Naive thymus-derived CD4-positive, alpha-beta T cell (primary cell): ENCODE data around the gene THSD4. TPM values are rescaled to one million over a fixed set of nuclear protein-coding genes. Genes with fewer than 3 reads are reported as not detected.

Source experiments
- ATAC-seq: fragments of 150-1000 bp; cut with Tn5 transposase; 2 replicates; pipeline ENCODE4 v1.10.0; 2021; ENCODE audit warnings: mild to moderate bottlenecking, moderate library complexity
- CTCF ChIA-PET: fragments of 350-600 bp; sonication (Branson Sonifier 250); formaldehyde crosslinking; loops from one replicate; lab custom pipeline; 2021; ENCODE audit warnings: antibody characterized with exemption; lab: Charles Lee
- POLR2A ChIA-PET: fragments of 350-600 bp; sonication (Branson Sonifier 250); formaldehyde crosslinking; loops from one replicate; lab custom pipeline; 2021; ENCODE audit warnings: antibody characterized with exemption, inconsistent platforms; lab: Charles Lee
- DNase-seq, 9 donors: peaks; one replicate each; pipeline versions ENCODE4 v3.0.0 to v3.0.0-alpha.2; 2020 to 2022; ENCODE audit warnings: mixed read lengths in 1 of 9
- H3K27ac ChIP-seq: one replicate; pipeline ENCODE4 v1.7.0; 2013; ENCODE audit warnings: mild to moderate bottlenecking, low read depth, low read length, moderate library complexity
- H3K27me3 ChIP-seq, 2 donors: one replicate each; pipeline ENCODE4 v1.7.0; 2013; ENCODE audit warnings: low read length in 2 of 2, mild to moderate bottlenecking in 2 of 2, moderate library complexity in 2 of 2; ENCODE audit not compliant: control insufficient read depth in 2 of 2, insufficient read depth in 2 of 2
- H3K36me3 ChIP-seq, 3 experiments: 1 replicate in 2 of 3; 2 replicates in 1 of 3; pipeline ENCODE4 v1.7.0; 2013; ENCODE audit warnings: low read length in 3 of 3, mild to moderate bottlenecking in 3 of 3, moderate library complexity in 1 of 3; ENCODE audit not compliant: insufficient read depth in 3 of 3, control insufficient read depth in 2 of 3
- H3K4me1 ChIP-seq, 2 donors: one replicate each; pipeline ENCODE4 v1.7.0; 2013; ENCODE audit warnings: low read length in 2 of 2, mild to moderate bottlenecking in 2 of 2, moderate library complexity in 1 of 2; ENCODE audit not compliant: control insufficient read depth in 2 of 2, insufficient read depth in 2 of 2
- H3K4me3 ChIP-seq: 2 replicates; pipeline ENCODE4 v1.7.0; 2013; ENCODE audit warnings: mild to moderate bottlenecking, low read length
- H3K9me3 ChIP-seq, 3 experiments: 1 replicate in 2 of 3; 2 replicates in 1 of 3; pipeline ENCODE4 v1.7.0; 2013; ENCODE audit warnings: low read length in 3 of 3; ENCODE audit not compliant: control insufficient read depth in 2 of 3
- H3K27ac Mint-ChIP-seq, 9 donors: one replicate each; pipeline ENCODE4 v1.8.0; 2020 to 2022; ENCODE audit warnings: mixed read lengths in 9 of 9, mild to moderate bottlenecking in 8 of 9, moderate library complexity in 5 of 9, inconsistent platforms in 2 of 9
- H3K27me3 Mint-ChIP-seq, 5 donors: one replicate each; pipeline ENCODE4 v1.8.0; 2021 to 2022; ENCODE audit warnings: mixed read lengths in 5 of 5, mild to moderate bottlenecking in 1 of 5
- H3K36me3 Mint-ChIP-seq, 5 donors: one replicate each; pipeline ENCODE4 v1.8.0; 2020 to 2022; ENCODE audit warnings: mixed read lengths in 5 of 5, mild to moderate bottlenecking in 3 of 5, inconsistent platforms in 1 of 5
- H3K4me1 Mint-ChIP-seq, 7 donors: one replicate each; pipeline ENCODE4 v1.8.0; 2020 to 2022; ENCODE audit warnings: mixed read lengths in 7 of 7, mild to moderate bottlenecking in 3 of 7, inconsistent platforms in 1 of 7
- H3K4me3 Mint-ChIP-seq, 10 donors: one replicate each; pipeline ENCODE4 v1.8.0; 2020 to 2022; ENCODE audit warnings: mild to moderate bottlenecking in 10 of 10, mixed read lengths in 10 of 10, moderate library complexity in 6 of 10, inconsistent platforms in 2 of 10
- H3K9me3 Mint-ChIP-seq, 11 donors: one replicate each; pipeline ENCODE4 v1.8.0; 2020 to 2022; ENCODE audit warnings: mixed read lengths in 11 of 11, mild to moderate bottlenecking in 4 of 11, inconsistent platforms in 1 of 11, moderate library complexity in 1 of 11
- intact Hi-C, 2 donors: fragments of 100-400 bp; cut with micrococcal nuclease; formaldehyde crosslinking; loops; one replicate each; pipeline ENCODE4 v1.15.1; 2023
- polyA plus RNA-seq, 2 donors: library from polyadenylated mRNA; unstranded; fragments of 300-500 nt; fragmentation: Illumina TruSeq; gene quantifications; one replicate each; pipeline ENCODE4 v1.2.3, GENCODE V29; 2021
- total RNA-seq, 6 experiments: library from RNA in 5 of 6; stranded (reverse) in 5 of 6; gene quantifications; 1 replicate in 5 of 6; 2 replicates in 1 of 6; pipeline ENCODE4 v1.2.3 and lab custom pipeline; 2021 to 2026

Gene THSD4
- total and polyA plus RNA-seq, 7 experiments from 2014 or later: not detected

- no peak for ATAC-seq
- Histone ChIP-seq H3K36me3 (no peaks in the 10 kb centered on the region), H3K4me1 (no peaks in the 10 kb centered on the region), H3K4me3 (no peak overlapping the region), H3K27ac (no peak overlapping the region), H3K27me3 (no peaks in the 10 kb centered on the region), H3K9me3 (no peaks in the 10 kb centered on the region)
- DNase-seq: no peak
- intact Hi-C loops: no loop called here
- Mint-ChIP-seq H3K36me3 (no peaks in the 10 kb centered on the region), H3K9me3 (peaks cover 0 to 14% (median 1%) of the 10 kb centered on the region in 11 donors), H3K4me1 (no peaks in the 10 kb centered on the region), H3K4me3 (no peak overlapping the region), H3K27ac (no peak overlapping the region), H3K27me3 (peaks cover 4 to 55% (median 30%) of the 10 kb centered on the region in 5 donors)
- CTCF ChIA-PET: no interaction called here
- POLR2A ChIA-PET: no interaction called here
These were observed 27.1 kb upstream of the THSD4 start for GRCh38 chr15:71088155-71088554.

- no peak overlapping the region for H3K4me3 ChIP-seq
- no peak for ATAC-seq
- DNase-seq: no peak
- H3K4me1 ChIP-seq: no peaks in the 10 kb centered on the region
- H3K36me3 ChIP-seq: no peaks in the 10 kb centered on the region
- Mint-ChIP-seq H3K4me3 (no peak overlapping the region), H3K4me1 (no peaks in the 10 kb centered on the region), H3K9me3 (peaks cover 0 to 14% (median 1%) of the 10 kb centered on the region in 11 donors), H3K27ac (no peak overlapping the region), H3K36me3 (no peaks in the 10 kb centered on the region), H3K27me3 (peaks cover 4 to 50% (median 32%) of the 10 kb centered on the region in 5 donors)
- intact Hi-C loops: no loop called here
- ChIA-PET POLR2A (no interaction called here), CTCF (no interaction called here)
- H3K27me3 ChIP-seq: no peaks in the 10 kb centered on the region
- no peaks in the 10 kb centered on the region for H3K9me3 ChIP-seq
- no peak overlapping the region for H3K27ac ChIP-seq
These were observed 26.6 kb upstream of the THSD4 start for GRCh38 chr15:71088683-71089082.

- no peak overlapping the region for H3K4me3 ChIP-seq
- DNase-seq: no peak
- Mint-ChIP-seq H3K4me1 (no peaks in the 10 kb centered on the region), H3K36me3 (no peaks in the 10 kb centered on the region), H3K27ac (no peak overlapping the region), H3K9me3 (peaks cover 0 to 14% (median 0%) of the 10 kb centered on the region in 11 donors), H3K27me3 (peaks cover 2 to 45% (median 26%) of the 10 kb centered on the region in 5 donors), H3K4me3 (no peak overlapping the region)
- no peaks in the 10 kb centered on the region for H3K36me3 ChIP-seq
- no peaks in the 10 kb centered on the region for H3K4me1 ChIP-seq
- ChIA-PET CTCF (no interaction called here), POLR2A (no interaction called here)
- no peaks in the 10 kb centered on the region for H3K27me3 ChIP-seq
- no peak overlapping the region for H3K27ac ChIP-seq
- intact Hi-C loops: no loop called here
- no peak for ATAC-seq
- H3K9me3 ChIP-seq: no peaks in the 10 kb centered on the region
These were observed 25.5 kb upstream of the THSD4 start for GRCh38 chr15:71089801-71090200.

GRCh38 chr15:71091601-71092000, 23.7 kb upstream of the THSD4 start:
- CTCF ChIA-PET: no interaction called here
- no peak overlapping the region for H3K27ac Mint-ChIP-seq
- H3K4me3 ChIP-seq: no peak overlapping the region
- peaks cover 0 to 14% (median 2%) of the 10 kb centered on the region in 11 donors for H3K9me3 Mint-ChIP-seq
- DNase-seq (no peak), ATAC-seq (no peak)
- H3K4me1 ChIP-seq: no peaks in the 10 kb centered on the region
- no peak overlapping the region for H3K4me3 Mint-ChIP-seq
- no peaks in the 10 kb centered on the region for H3K4me1 Mint-ChIP-seq
- no peaks in the 10 kb centered on the region for H3K36me3 Mint-ChIP-seq
- intact Hi-C loops: no loop called here
- no peaks in the 10 kb centered on the region for H3K36me3 ChIP-seq
- no peak overlapping the region for H3K27ac ChIP-seq
- no peaks in the 10 kb centered on the region for H3K27me3 ChIP-seq
- POLR2A ChIA-PET: no interaction called here
- H3K27me3 Mint-ChIP-seq: peaks cover 2 to 27% (median 18%) of the 10 kb centered on the region in 5 donors
- no peaks in the 10 kb centered on the region for H3K9me3 ChIP-seq

- no peaks in the 10 kb centered on the region for H3K9me3 ChIP-seq
- no peaks in the 10 kb centered on the region for H3K36me3 ChIP-seq
- Mint-ChIP-seq H3K4me3 (no peak overlapping the region), H3K4me1 (no peaks in the 10 kb centered on the region), H3K9me3 (peaks cover 0 to 11% (median 2%) of the 10 kb centered on the region in 11 donors), H3K27ac (no peak overlapping the region), H3K36me3 (no peaks in the 10 kb centered on the region), H3K27me3 (peaks cover 2 to 22% (median 17%) of the 10 kb centered on the region in 5 donors)
- DNase-seq (no peak), ATAC-seq (no peak)
- CTCF ChIA-PET: no interaction called here
- intact Hi-C loops: no loop called here
- POLR2A ChIA-PET: no interaction called here
- H3K4me3 ChIP-seq: no peak overlapping the region
- no peaks in the 10 kb centered on the region for H3K4me1 ChIP-seq
- no peaks in the 10 kb centered on the region for H3K27me3 ChIP-seq
- no peak overlapping the region for H3K27ac ChIP-seq
These were observed 23.1 kb upstream of the THSD4 start for GRCh38 chr15:71092056-71092600.

- Histone ChIP-seq H3K27ac (no peak overlapping the region), H3K9me3 (no peaks in the 10 kb centered on the region), H3K4me3 (no peak overlapping the region), H3K36me3 (no peaks in the 10 kb centered on the region), H3K4me1 (no peaks in the 10 kb centered on the region), H3K27me3 (no peaks in the 10 kb centered on the region)
- H3K36me3 Mint-ChIP-seq: no peaks in the 10 kb centered on the region
- CTCF ChIA-PET: no interaction called here
- no peak overlapping the region for H3K4me3 Mint-ChIP-seq
- H3K27me3 Mint-ChIP-seq: peaks cover 0 to 20% (median 17%) of the 10 kb centered on the region in 5 donors
- ATAC-seq (no peak), DNase-seq (no peak)
- no peak overlapping the region for H3K27ac Mint-ChIP-seq
- H3K9me3 Mint-ChIP-seq: peaks cover 0 to 7% (median 2%) of the 10 kb centered on the region in 11 donors
- POLR2A ChIA-PET: interaction anchor here (0.6 kb wide), 1 partner anchor 352 kb away, joined by 3 read pairs; no protein-coding TSS in a partner anchor
- intact Hi-C loops: no loop called here
- no peaks in the 10 kb centered on the region for H3K4me1 Mint-ChIP-seq
These were observed 21.9 kb upstream of the THSD4 start for GRCh38 chr15:71093054-71094024.
